Left hindlimb (tissue), 1 donor: ENCODE results near the gene KLHL21.

Experiments
- DNase-seq: peaks from one replicate; pipeline ENCODE4 v3.0.0-alpha.2; 2018

The KLHL21 gene

GRCh38 chr1:6546326-6546725 lies 56.3 kb downstream of the KLHL21 start:
- DNase-seq = no peak

DNA sequence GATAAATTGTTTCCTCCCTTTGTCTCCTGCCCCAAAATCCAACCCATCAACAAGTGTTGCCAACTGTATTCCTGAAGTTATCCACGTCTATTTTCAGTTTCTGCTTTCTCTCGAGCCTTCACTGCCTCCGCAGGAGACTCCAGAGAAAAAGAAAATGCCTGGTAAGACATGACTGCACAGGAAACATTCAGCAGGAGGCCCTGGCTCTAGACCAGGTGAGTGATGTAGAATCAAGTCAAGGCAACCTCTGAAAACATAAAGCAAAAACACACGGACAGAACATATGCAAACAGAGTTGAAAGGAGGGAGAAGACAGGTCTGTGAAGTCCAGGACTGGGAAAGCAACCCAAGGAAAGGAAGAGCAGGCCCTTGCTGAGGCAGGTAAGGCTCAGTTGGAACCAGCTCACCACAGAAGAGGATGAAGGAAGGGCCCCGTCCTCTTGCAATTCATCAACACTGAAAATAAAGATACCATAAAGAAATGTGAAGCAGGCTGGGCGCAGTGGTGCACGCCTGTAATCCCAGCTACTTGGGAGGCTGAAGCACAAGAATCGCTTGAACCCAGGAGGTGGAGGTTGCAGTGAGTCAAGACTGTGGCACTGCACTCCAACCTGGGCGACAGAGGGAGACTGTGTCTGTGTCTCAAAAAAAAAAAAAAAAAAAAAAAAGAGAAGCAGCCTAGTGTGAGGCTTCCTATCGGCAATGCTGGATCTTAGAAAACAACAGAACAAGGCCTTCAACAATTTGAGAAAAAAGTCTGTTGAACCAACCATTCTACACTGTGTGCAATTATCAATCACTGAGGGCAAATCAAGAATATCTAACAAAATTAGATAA lies 57.2 kb downstream of the KLHL21 start:
- no peak for DNase-seq

DNA sequence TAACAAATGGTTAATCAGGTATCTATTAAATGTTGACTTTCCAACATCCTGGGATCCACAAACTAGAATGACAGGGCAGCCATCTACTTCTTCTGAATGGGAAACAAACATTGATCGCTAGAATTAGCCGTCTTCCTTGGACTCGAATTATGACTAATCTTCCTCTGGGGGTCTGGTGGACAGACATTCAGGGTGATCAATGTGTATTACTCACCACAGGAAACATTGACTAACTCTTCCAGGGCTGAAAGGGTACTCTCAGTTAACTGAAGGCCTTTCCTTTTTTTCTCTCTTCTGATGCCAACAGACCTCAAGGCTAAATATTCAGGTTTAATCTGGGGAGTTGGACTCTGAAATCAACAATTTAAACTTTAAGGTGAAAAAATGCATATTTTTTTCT lies 57.8 kb downstream of the KLHL21 start:
- no peak for DNase-seq
